Measurements from ENCODE around the gene TMEM121B.

DNA sequence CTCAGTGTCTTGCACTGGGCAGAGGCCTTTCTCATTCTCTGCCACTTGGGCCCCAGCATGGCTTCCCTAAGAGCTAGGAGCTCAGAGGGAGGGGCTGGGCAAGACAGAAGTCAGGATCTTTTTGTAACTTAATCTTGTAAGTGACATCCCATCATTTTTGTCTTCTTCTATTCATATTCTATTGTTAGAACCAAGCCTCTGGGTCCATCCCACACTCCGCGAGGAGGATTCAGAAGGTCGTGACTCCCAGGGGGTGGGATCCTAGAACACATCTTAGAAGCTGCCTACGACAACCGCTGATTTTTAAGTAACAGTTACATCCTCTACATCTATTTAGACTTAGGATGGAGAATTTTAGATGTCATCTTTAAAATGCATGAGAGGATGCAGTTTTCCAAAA is 37.9 kb downstream of the TMEM121B start:
- TF ChIP-seq, protein P1, sequence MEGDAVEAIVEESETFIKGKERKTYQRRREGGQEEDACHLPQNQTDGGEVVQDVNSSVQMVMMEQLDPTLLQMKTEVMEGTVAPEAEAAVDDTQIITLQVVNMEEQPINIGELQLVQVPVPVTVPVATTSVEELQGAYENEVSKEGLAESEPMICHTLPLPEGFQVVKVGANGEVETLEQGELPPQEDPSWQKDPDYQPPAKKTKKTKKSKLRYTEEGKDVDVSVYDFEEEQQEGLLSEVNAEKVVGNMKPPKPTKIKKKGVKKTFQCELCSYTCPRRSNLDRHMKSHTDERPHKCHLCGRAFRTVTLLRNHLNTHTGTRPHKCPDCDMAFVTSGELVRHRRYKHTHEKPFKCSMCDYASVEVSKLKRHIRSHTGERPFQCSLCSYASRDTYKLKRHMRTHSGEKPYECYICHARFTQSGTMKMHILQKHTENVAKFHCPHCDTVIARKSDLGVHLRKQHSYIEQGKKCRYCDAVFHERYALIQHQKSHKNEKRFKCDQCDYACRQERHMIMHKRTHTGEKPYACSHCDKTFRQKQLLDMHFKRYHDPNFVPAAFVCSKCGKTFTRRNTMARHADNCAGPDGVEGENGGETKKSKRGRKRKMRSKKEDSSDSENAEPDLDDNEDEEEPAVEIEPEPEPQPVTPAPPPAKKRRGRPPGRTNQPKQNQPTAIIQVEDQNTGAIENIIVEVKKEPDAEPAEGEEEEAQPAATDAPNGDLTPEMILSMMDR (IDR thresholded peaks at IDR 0.05 in 4 of 5, conservative IDR thresholded peaks at IDR 0.05 in 1 of 5): no peak
- no peak for TF ChIP-seq POLR2A (IDR thresholded peaks at IDR 0.05)
